GM21515 (cell line): ENCODE measurements around the gene CD9.
"Not testable (repeated sequence)": the region's sequence is repeated elsewhere in the genome, so short reads cannot be mapped to it uniquely, and the experiment has no call there.

ENCODE experiments used
- ATAC-seq: cut with Tn5 transposase; IDR thresholded peaks from one replicate; pipeline ENCODE4 v1.9.1; 2021; ENCODE audit not compliant: unreplicated experiment

The CD9 gene

GRCh38 chr12:6200256-6201212, at the start of gene CD9:
TSS of gene CD9 (plus strand) at chr12:6200400. CDS start at chr12:6200500, 100 bp downstream.
- ATAC-seq, result no peak

GRCh38 chr12:6154730-6155459, 45.3 kb upstream of the CD9 start:
- ATAC-seq, result no peak

- ATAC-seq, result no peak
These were observed 42.7 kb upstream of the CD9 start for GRCh38 chr12:6157482-6157881.

- ATAC-seq, result no peak
These were observed 41.9 kb upstream of the CD9 start for GRCh38 chr12:6158255-6158654.

GRCh38 chr12:6158749-6159148, 41.5 kb upstream of the CD9 start:
- ATAC-seq, result no peak

GRCh38 chr12:6159166-6160011, 40.8 kb upstream of the CD9 start:
- not testable (repeated sequence) for ATAC-seq

- ATAC-seq, result not testable (repeated sequence)
These were observed 40.1 kb upstream of the CD9 start for GRCh38 chr12:6160049-6160649.

- ATAC-seq, result no peak
These were observed 38.9 kb upstream of the CD9 start for GRCh38 chr12:6161124-6161882.

GRCh38 chr12:6163416-6164060, 36.7 kb upstream of the CD9 start:
- no peak for ATAC-seq

- no peak for ATAC-seq
These were observed 34.8 kb upstream of the CD9 start for GRCh38 chr12:6165395-6165794.

GRCh38 chr12:6166808-6167207, 33.4 kb upstream of the CD9 start:
- ATAC-seq, result no peak

GRCh38 chr12:6167327-6168280, 32.6 kb upstream of the CD9 start:
- peak; percentile 70 for ATAC-seq

GRCh38 chr12:6171409-6172015, 28.7 kb upstream of the CD9 start:
- ATAC-seq, result no peak

GRCh38 chr12:6172086-6172485, 28.1 kb upstream of the CD9 start:
- no peak for ATAC-seq

- no peak for ATAC-seq
These were observed 27.3 kb upstream of the CD9 start for GRCh38 chr12:6172862-6173261.

- ATAC-seq, result no peak
These were observed 22.4 kb upstream of the CD9 start for GRCh38 chr12:6177642-6178358.
